HepG2 (cell line): Measurements from ENCODE around the gene PIP5KL1. TPM values are rescaled to one million over a fixed set of nuclear protein-coding genes. Genes with fewer than 3 reads are reported as not detected.
A peak's percentile ranks its signal among the peaks of the same experiment; 100 is the strongest.

Experiments
- ATRX ChIP-seq: sonication (generic); formaldehyde crosslinking; IDR thresholded peaks from 2 replicates; pipeline ENCODE4 v1.4.0; 2020; ENCODE audit warnings: missing genetic modification reagents, borderline replicate concordance
- MXI1 ChIP-seq: IDR thresholded peaks from 3 replicates; pipeline ENCODE4 v1.6.1; 2012; ENCODE audit warnings: low read depth, low read length, inconsistent platforms, borderline replicate concordance
- MZF1 ChIP-seq: sonication (generic); formaldehyde crosslinking; IDR thresholded peaks from 2 replicates; pipeline ENCODE4 v1.8.1; 2023; ENCODE audit warnings: mild to moderate bottlenecking, missing genetic modification reagents, borderline replicate concordance
- NCOA5 ChIP-seq: sonication (generic); formaldehyde crosslinking; IDR thresholded peaks from 2 replicates; pipeline ENCODE4 v1.4.0; 2020; ENCODE audit warnings: missing genetic modification reagents
- NFIC ChIP-seq: IDR thresholded peaks from 2 replicates; pipeline ENCODE4 v1.6.1; 2012; ENCODE audit warnings: mild to moderate bottlenecking, low read length, inconsistent platforms
- POGZ ChIP-seq: sonication (generic); formaldehyde crosslinking; IDR thresholded peaks from 2 replicates; pipeline ENCODE4 v1.4.0; 2020; ENCODE audit warnings: mild to moderate bottlenecking, missing genetic modification reagents
- POLR2G ChIP-seq: fragments of 200-400 bp; formaldehyde crosslinking; IDR thresholded peaks from 2 replicates; pipeline ENCODE4 v1.6.1; 2018; ENCODE audit warnings: mild to moderate bottlenecking, low read depth, low read length, moderate library complexity
- SRSF4 ChIP-seq: fragments of 200-400 bp; formaldehyde crosslinking; IDR thresholded peaks from one replicate; pipeline ENCODE4 v1.6.1; 2018; ENCODE audit warnings: mild to moderate bottlenecking, low read depth, low read length, moderate library complexity; ENCODE audit not compliant: poor library complexity, severe bottlenecking
- TBL1XR1 ChIP-seq: fragments of 150-350 bp; IDR thresholded peaks from 2 replicates; pipeline ENCODE4 v1.6.1; 2014; ENCODE audit warnings: borderline replicate concordance, low read length; ENCODE audit not compliant: partially characterized antibody
- U2AF1 ChIP-seq: fragments of 200-400 bp; formaldehyde crosslinking; optimal IDR thresholded peaks from 2 replicates; pipeline ENCODE3; 2017; ENCODE audit warnings: mild to moderate bottlenecking, low read depth, low read length
- ZBTB20 ChIP-seq: sonication (generic); formaldehyde crosslinking; IDR thresholded peaks from 2 replicates; pipeline ENCODE4 v1.8.1; 2023; ENCODE audit warnings: missing genetic modification reagents, low read depth, mild to moderate bottlenecking, borderline replicate concordance
- ZNF17 ChIP-seq: sonication (generic); formaldehyde crosslinking; IDR thresholded peaks from 2 replicates; pipeline ENCODE4 v1.5.0; 2020; ENCODE audit warnings: mild to moderate bottlenecking, missing genetic modification reagents
- ZNF253 ChIP-seq: sonication (generic); formaldehyde crosslinking; IDR thresholded peaks from 2 replicates; pipeline ENCODE4 v1.8.0; 2022; ENCODE audit warnings: mild to moderate bottlenecking, missing genetic modification reagents, borderline replicate concordance
- ZNF3 ChIP-seq: IDR thresholded peaks from 2 replicates; pipeline ENCODE4 v1.7.0; 2017; ENCODE audit warnings: inconsistent platforms
- ZNF337 ChIP-seq: sonication (generic); formaldehyde crosslinking; IDR thresholded peaks from 2 replicates; pipeline ENCODE4 v1.5.1; 2020; ENCODE audit warnings: missing genetic modification reagents, low read depth, mild to moderate bottlenecking, borderline replicate concordance
- ZNF34 ChIP-seq: sonication (generic); formaldehyde crosslinking; IDR thresholded peaks from 2 replicates; pipeline ENCODE4 v1.4.0; 2020; ENCODE audit warnings: mild to moderate bottlenecking, missing genetic modification reagents, borderline replicate concordance
- polyA plus RNA-seq, 8 experiments: library from polyadenylated mRNA; depleted of rRNA in 3 of 8; stranded (reverse) in 7 of 8; unstranded in 1 of 8; fragments of >200 nt; fragmentation: Illumina TruSeq in 4 of 8; extraction: Trizol in 4 of 8; gene quantifications; 2 replicates each; pipeline versions ENCODE4 v1.2.1 to v1.2.3, GENCODE V29; 2011 to 2016; ENCODE audit warnings: low read depth in 4 of 8, missing spikeins in 1 of 8, mixed read lengths in 1 of 8; ENCODE audit not compliant: insufficient read depth in 1 of 8
- total RNA-seq, 5 experiments: library from RNA; depleted of rRNA; stranded (reverse); fragments of >200 nt; fragmentation: Illumina TruSeq; extraction: Trizol; gene quantifications; 2 replicates each; pipeline ENCODE4 v1.2.3, GENCODE V29; 2016; ENCODE audit warnings: low read depth in 1 of 5
- TF ChIP-seq, protein P1 (sequence below): sonication (generic); formaldehyde crosslinking; IDR thresholded peaks from 2 replicates; pipeline ENCODE4 v1.4.0; 2020; ENCODE audit warnings: mild to moderate bottlenecking, missing genetic modification reagents, borderline replicate concordance
- TF ChIP-seq, protein P2 (sequence below): sonication (generic); formaldehyde crosslinking; IDR thresholded peaks from 2 replicates; pipeline ENCODE4 v1.5.1; 2020; ENCODE audit warnings: missing genetic modification reagents, mild to moderate bottlenecking, borderline replicate concordance
- TF ChIP-seq, protein P3 (sequence below): sonication (generic); formaldehyde crosslinking; conservative IDR thresholded peaks from 2 replicates; pipeline ENCODE4 v1.4.0; 2020; ENCODE audit warnings: mild to moderate bottlenecking, missing genetic modification reagents, moderate library complexity
- TF ChIP-seq, protein P4 (sequence below): sonication (generic); formaldehyde crosslinking; IDR thresholded peaks from 2 replicates; pipeline ENCODE4 v1.5.0; 2020; ENCODE audit warnings: missing genetic modification reagents
- TF ChIP-seq, protein P5 (sequence below): sonication (generic); formaldehyde crosslinking; IDR thresholded peaks from 2 replicates; pipeline ENCODE4 v1.4.0; 2020; ENCODE audit warnings: missing genetic modification reagents, borderline replicate concordance

Gene PIP5KL1
- total and polyA plus RNA-seq, 2 of the 13 experiments (the other 11 are each of a cell fraction or from before 2014, with no cell fraction given), result 0.20 to 0.49 TPM

DNA sequence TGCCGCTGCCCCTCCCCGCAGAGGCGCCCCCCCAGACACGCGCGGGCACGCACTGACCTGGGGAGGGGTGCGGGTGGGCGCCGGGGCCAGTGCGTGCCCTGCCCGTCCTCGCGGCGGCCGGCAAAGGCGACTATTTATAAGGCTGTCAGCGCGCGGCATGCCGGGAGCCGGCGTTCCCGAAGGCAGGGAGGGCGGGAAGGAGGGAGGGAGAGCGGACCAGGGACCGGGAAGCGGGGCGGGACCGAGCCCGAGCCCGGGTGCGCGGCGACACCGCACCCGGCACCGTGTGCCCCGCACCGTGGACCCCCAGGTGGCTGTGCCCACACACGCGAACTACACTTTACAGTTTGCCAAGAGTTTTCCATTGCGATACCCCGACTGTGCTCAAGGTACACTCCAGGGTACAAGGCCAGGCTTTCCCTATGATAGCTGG is 53.0 kb downstream of the PIP5KL1 start, which contains the start of gene AK1 (continued):
- no peak for TF ChIP-seq ZBTB20 (CRISPR knock-in tag)
- TF ChIP-seq NCOA5 (CRISPR knock-in tag), result no peak
- TF ChIP-seq, protein P1, sequence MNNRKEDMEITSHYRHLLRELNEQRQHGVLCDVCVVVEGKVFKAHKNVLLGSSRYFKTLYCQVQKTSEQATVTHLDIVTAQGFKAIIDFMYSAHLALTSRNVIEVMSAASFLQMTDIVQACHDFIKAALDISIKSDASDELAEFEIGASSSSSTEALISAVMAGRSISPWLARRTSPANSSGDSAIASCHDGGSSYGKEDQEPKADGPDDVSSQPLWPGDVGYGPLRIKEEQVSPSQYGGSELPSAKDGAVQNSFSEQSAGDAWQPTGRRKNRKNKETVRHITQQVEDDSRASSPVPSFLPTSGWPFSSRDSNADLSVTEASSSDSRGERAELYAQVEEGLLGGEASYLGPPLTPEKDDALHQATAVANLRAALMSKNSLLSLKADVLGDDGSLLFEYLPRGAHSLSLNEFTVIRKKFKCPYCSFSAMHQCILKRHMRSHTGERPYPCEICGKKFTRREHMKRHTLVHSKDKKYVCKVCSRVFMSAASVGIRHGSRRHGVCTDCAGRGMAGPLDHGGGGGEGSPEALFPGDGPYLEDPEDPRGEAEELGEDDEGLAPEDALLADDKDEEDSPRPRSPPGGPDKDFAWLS, result no peak
- peak; percentile 49; the same call in 1 of the 2 replicates for TF ChIP-seq POGZ (CRISPR knock-in tag)
- TF ChIP-seq ZNF253 (CRISPR knock-in tag), result 0 out of 2 replicates have a peak, but pooled peaks have one; percentile 70
- TF ChIP-seq MZF1 (CRISPR knock-in tag), result no peak
- TF ChIP-seq POLR2G, result peak; percentile 80
- no peak for TF ChIP-seq ZNF3 (CRISPR knock-in tag)
- peak; percentile 46; the same call in 1 of the 3 replicates for TF ChIP-seq MXI1
- TF ChIP-seq, protein P2, sequence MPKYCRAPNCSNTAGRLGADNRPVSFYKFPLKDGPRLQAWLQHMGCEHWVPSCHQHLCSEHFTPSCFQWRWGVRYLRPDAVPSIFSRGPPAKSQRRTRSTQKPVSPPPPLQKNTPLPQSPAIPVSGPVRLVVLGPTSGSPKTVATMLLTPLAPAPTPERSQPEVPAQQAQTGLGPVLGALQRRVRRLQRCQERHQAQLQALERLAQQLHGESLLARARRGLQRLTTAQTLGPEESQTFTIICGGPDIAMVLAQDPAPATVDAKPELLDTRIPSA (CRISPR knock-in tag), result no peak
- TF ChIP-seq, protein P3, sequence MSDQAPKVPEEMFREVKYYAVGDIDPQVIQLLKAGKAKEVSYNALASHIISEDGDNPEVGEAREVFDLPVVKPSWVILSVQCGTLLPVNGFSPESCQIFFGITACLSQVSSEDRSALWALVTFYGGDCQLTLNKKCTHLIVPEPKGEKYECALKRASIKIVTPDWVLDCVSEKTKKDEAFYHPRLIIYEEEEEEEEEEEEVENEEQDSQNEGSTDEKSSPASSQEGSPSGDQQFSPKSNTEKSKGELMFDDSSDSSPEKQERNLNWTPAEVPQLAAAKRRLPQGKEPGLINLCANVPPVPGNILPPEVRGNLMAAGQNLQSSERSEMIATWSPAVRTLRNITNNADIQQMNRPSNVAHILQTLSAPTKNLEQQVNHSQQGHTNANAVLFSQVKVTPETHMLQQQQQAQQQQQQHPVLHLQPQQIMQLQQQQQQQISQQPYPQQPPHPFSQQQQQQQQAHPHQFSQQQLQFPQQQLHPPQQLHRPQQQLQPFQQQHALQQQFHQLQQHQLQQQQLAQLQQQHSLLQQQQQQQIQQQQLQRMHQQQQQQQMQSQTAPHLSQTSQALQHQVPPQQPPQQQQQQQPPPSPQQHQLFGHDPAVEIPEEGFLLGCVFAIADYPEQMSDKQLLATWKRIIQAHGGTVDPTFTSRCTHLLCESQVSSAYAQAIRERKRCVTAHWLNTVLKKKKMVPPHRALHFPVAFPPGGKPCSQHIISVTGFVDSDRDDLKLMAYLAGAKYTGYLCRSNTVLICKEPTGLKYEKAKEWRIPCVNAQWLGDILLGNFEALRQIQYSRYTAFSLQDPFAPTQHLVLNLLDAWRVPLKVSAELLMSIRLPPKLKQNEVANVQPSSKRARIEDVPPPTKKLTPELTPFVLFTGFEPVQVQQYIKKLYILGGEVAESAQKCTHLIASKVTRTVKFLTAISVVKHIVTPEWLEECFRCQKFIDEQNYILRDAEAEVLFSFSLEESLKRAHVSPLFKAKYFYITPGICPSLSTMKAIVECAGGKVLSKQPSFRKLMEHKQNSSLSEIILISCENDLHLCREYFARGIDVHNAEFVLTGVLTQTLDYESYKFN (CRISPR knock-in tag), result no peak; the same call in 1 of the 2 replicates
- TF ChIP-seq, protein P4, sequence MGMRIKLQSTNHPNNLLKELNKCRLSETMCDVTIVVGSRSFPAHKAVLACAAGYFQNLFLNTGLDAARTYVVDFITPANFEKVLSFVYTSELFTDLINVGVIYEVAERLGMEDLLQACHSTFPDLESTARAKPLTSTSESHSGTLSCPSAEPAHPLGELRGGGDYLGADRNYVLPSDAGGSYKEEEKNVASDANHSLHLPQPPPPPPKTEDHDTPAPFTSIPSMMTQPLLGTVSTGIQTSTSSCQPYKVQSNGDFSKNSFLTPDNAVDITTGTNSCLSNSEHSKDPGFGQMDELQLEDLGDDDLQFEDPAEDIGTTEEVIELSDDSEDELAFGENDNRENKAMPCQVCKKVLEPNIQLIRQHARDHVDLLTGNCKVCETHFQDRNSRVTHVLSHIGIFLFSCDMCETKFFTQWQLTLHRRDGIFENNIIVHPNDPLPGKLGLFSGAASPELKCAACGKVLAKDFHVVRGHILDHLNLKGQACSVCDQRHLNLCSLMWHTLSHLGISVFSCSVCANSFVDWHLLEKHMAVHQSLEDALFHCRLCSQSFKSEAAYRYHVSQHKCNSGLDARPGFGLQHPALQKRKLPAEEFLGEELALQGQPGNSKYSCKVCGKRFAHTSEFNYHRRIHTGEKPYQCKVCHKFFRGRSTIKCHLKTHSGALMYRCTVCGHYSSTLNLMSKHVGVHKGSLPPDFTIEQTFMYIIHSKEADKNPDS, result 0 out of 2 replicates have a peak, but pooled peaks have one; percentile 17
- TF ChIP-seq, protein P5, sequence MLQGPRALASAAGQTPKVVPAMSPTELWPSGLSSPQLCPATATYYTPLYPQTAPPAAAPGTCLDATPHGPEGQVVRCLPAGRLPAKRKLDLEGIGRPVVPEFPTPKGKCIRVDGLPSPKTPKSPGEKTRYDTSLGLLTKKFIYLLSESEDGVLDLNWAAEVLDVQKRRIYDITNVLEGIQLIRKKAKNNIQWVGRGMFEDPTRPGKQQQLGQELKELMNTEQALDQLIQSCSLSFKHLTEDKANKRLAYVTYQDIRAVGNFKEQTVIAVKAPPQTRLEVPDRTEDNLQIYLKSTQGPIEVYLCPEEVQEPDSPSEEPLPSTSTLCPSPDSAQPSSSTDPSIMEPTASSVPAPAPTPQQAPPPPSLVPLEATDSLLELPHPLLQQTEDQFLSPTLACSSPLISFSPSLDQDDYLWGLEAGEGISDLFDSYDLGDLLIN (CRISPR knock-in tag), result no peak
- TF ChIP-seq ATRX (CRISPR knock-in tag), result no peak
- TF ChIP-seq ZNF337, result no peak
- TF ChIP-seq ZNF17 (CRISPR knock-in tag), result no peak
- TF ChIP-seq TBL1XR1, result no peak
- no peak for TF ChIP-seq ZNF34
- TF ChIP-seq NFIC, result no peak
- no peak for TF ChIP-seq SRSF4
- no peak for TF ChIP-seq U2AF1
